Endodermal cell (in vitro differentiated cells): Measurements from ENCODE around the gene RPL13. TPM values are rescaled to one million over a fixed set of nuclear protein-coding genes. Genes with fewer than 3 reads are reported as not detected.
A peak's percentile ranks its signal among the peaks of the same experiment; 100 is the strongest.

Experiments used
- DNase-seq: peaks from one replicate; pipeline ENCODE4 v3.0.0-alpha.2; 2017
- H3K27ac ChIP-seq: 2 replicates; pipeline ENCODE4 v1.5.1; 2013; ENCODE audit warnings: mild to moderate bottlenecking, low read depth, low read length, moderate library complexity
- H3K27me3 ChIP-seq: 2 replicates; pipeline ENCODE4 v1.6.1; 2013; ENCODE audit warnings: mild to moderate bottlenecking, low read length, moderate library complexity; ENCODE audit not compliant: insufficient read depth, control insufficient read depth, poor library complexity, severe bottlenecking
- H3K36me3 ChIP-seq: 2 replicates; pipeline ENCODE4 v1.7.0; 2013; ENCODE audit warnings: mild to moderate bottlenecking, low read length, moderate library complexity; ENCODE audit not compliant: control insufficient read depth, insufficient read depth
- H3K4me1 ChIP-seq: one replicate; pipeline ENCODE4 v1.7.0; 2013; ENCODE audit warnings: low read length; ENCODE audit not compliant: control insufficient read depth, insufficient read depth
- H3K4me3 ChIP-seq: 2 replicates; pipeline ENCODE4 v1.5.1; 2013; ENCODE audit warnings: mild to moderate bottlenecking, low read length, moderate library complexity
- H3K9ac ChIP-seq: 2 replicates; pipeline ENCODE4 v1.6.1; 2013; ENCODE audit warnings: mild to moderate bottlenecking, low read length, moderate library complexity; ENCODE audit not compliant: poor library complexity, severe bottlenecking; ENCODE audit errors: extremely low read depth
- H3K9me3 ChIP-seq: 2 replicates; pipeline ENCODE4 v1.6.1; 2013; ENCODE audit warnings: mild to moderate bottlenecking, low read length, moderate library complexity; ENCODE audit not compliant: control insufficient read depth
- H3K27ac Mint-ChIP-seq: 2 replicates; pipeline ENCODE4 v1.8.0; 2020; ENCODE audit warnings: mixed read lengths
- H3K27me3 Mint-ChIP-seq: 2 replicates; pipeline ENCODE4 v1.8.0; 2021; ENCODE audit warnings: mild to moderate bottlenecking, mixed read lengths; ENCODE audit not compliant: insufficient read depth
- H3K36me3 Mint-ChIP-seq: 2 replicates; pipeline ENCODE4 v1.8.0; 2020; ENCODE audit warnings: low read depth, mixed read lengths
- H3K4me1 Mint-ChIP-seq: 2 replicates; pipeline ENCODE4 v1.8.0; 2020; ENCODE audit warnings: mixed read lengths
- H3K4me3 Mint-ChIP-seq: 2 replicates; pipeline ENCODE4 v1.8.0; 2020; ENCODE audit warnings: mild to moderate bottlenecking, moderate library complexity, mixed read lengths
- H3K9me3 Mint-ChIP-seq: 2 replicates; pipeline ENCODE4 v1.8.0; 2020; ENCODE audit warnings: mild to moderate bottlenecking, mixed read lengths
- WGBS, 2 experiments: methylation state at CpG; one replicate each; pipeline versions ENCODE4 v1.1.5 to v1.1.7; 2013; ENCODE audit warnings: missing lambda C conversion rate in 2 of 2, mixed read lengths in 1 of 2; ENCODE audit not compliant: insufficient coverage in 1 of 2, insufficient read length in 1 of 2; 5-methylcytosine and 5-hydroxymethylcytosine counted together
- total RNA-seq, 2 donors: library from RNA; stranded (reverse); fragmentation: NEBNext Ultra II Directional in 1 of 2; extraction: Animal tissue kit (Norgen Biotek cat#: 25700) in 1 of 2; gene quantifications; 2 replicates in 1 of 2; 3 replicates in 1 of 2; pipeline ENCODE4 v1.2.1, GENCODE V29; 2021
- TF ChIP-seq, protein P1 (sequence below): fragments of 200-600 bp; sonication (generic); conservative IDR thresholded peaks from 2 replicates; pipeline ENCODE4 v1.5.0; 2021; ENCODE audit warnings: antibody characterized with exemption, mild to moderate bottlenecking

Gene RPL13
- total RNA-seq, 2 donors from 2014 or later, result 1,911 to 2,019 TPM

DNA sequence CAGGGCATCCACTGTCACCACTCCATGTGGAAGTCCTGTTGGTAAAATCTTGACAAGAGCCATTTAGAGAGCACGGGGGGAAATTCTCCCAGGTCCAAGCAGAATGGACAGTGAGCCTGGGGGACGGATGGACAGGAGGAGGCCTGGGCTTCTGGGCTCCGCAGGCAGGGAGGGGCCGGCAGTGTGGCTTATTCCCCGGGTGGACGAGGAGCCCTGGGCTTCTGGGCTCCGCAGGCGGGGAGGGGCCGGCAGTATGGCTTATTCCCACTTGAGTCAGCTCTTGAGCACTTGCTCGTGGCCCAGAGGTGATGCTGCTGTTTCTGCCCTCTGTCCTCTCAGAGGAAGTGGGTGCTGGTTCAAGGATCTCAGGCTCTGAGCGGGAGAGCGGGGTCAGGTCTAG lies 22.2 kb upstream of the RPL13 start:
- no peak overlapping the region for H3K9ac ChIP-seq
- no peak overlapping the region for H3K4me3 Mint-ChIP-seq
- 92 to 96% methylated on average over 9 to 12 of the region's 12 CpGs for WGBS, 2 experiments

DNA sequence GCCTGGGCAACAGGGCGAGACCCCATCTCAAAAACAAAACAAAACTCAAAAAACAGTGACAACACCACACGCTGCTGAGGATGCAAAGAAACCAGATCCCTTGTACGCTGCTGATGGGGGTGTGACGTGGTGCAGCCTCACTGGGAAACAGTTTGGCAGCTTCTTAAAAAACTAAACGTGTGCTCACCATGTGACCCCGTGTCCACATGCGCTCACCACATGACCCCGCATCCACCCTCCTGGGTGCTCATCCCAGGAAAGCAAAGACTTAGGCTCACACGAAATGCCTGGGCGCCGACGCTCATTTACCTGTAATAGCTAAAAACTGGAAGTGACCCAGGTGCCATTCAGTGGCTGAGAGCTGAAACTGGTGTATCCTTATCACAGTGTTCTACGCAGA lies 19.9 kb upstream of the RPL13 start:
- TF ChIP-seq, protein P1, sequence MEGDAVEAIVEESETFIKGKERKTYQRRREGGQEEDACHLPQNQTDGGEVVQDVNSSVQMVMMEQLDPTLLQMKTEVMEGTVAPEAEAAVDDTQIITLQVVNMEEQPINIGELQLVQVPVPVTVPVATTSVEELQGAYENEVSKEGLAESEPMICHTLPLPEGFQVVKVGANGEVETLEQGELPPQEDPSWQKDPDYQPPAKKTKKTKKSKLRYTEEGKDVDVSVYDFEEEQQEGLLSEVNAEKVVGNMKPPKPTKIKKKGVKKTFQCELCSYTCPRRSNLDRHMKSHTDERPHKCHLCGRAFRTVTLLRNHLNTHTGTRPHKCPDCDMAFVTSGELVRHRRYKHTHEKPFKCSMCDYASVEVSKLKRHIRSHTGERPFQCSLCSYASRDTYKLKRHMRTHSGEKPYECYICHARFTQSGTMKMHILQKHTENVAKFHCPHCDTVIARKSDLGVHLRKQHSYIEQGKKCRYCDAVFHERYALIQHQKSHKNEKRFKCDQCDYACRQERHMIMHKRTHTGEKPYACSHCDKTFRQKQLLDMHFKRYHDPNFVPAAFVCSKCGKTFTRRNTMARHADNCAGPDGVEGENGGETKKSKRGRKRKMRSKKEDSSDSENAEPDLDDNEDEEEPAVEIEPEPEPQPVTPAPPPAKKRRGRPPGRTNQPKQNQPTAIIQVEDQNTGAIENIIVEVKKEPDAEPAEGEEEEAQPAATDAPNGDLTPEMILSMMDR, result no peak
- no peaks in the 10 kb centered on the region for H3K4me1 ChIP-seq
- no peak overlapping the region for H3K4me3 Mint-ChIP-seq
- H3K4me3 ChIP-seq, result no peak overlapping the region
- no peaks in the 10 kb centered on the region for H3K9me3 Mint-ChIP-seq
- H3K27ac ChIP-seq, result no peak overlapping the region
- no peaks in the 10 kb centered on the region for H3K4me1 Mint-ChIP-seq
- WGBS, 2 experiments, result 93 to 96% methylated on average over 13 of the region's 13 CpGs
- H3K27ac Mint-ChIP-seq, result peak overlapping the region; percentile 32
- no peak for DNase-seq
- no peaks in the 10 kb centered on the region for H3K27me3 ChIP-seq
- peaks cover 47% of the 10 kb centered on the region for H3K36me3 Mint-ChIP-seq
- H3K9me3 ChIP-seq, result no peaks in the 10 kb centered on the region
- no peak overlapping the region for H3K9ac ChIP-seq
- H3K36me3 ChIP-seq, result peaks cover 65% of the 10 kb centered on the region
- no peaks in the 10 kb centered on the region for H3K27me3 Mint-ChIP-seq

More for the DNA sequence above, 22.2 kb upstream of the RPL13 start:
- no peak overlapping the region for H3K27ac Mint-ChIP-seq
- Histone ChIP-seq H3K36me3 (peaks cover 68% of the 10 kb centered on the region), H3K4me3 (no peak overlapping the region), H3K9me3 (no peaks in the 10 kb centered on the region), H3K27me3 (no peaks in the 10 kb centered on the region), H3K27ac (no peak overlapping the region), H3K4me1 (no peaks in the 10 kb centered on the region)
- no peaks in the 10 kb centered on the region for H3K27me3 Mint-ChIP-seq
- no peak for DNase-seq
- TF ChIP-seq, protein P1, result no peak
- H3K9me3 Mint-ChIP-seq, result no peaks in the 10 kb centered on the region
- H3K36me3 Mint-ChIP-seq, result peaks cover 59% of the 10 kb centered on the region
- H3K4me1 Mint-ChIP-seq, result no peaks in the 10 kb centered on the region

DNA sequence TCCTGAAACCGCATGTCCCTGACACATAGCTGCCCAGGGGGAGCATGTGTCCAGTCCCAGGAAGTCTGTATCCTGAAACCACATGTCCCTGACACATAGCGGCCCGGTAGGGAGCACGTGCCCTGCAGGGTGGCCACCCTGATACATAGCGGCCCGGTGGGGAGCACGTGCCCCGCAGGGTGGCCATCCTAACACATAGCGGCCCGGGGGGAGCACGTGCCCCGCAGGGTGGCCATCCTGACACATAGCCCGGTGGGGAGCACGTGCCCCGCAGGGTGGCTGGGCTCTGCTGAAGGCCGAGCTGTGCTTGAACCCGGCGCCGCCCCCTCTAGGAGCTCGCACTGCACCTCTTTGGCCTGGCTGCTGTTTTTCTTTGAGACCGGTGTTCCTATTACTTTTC lies 18.7 kb upstream of the RPL13 start:
- Mint-ChIP-seq H3K27ac (no peak overlapping the region), H3K27me3 (no peaks in the 10 kb centered on the region), H3K4me3 (no peak overlapping the region), H3K4me1 (peaks cover 2% of the 10 kb centered on the region), H3K9me3 (no peaks in the 10 kb centered on the region), H3K36me3 (peaks cover 50% of the 10 kb centered on the region)
- Histone ChIP-seq H3K27me3 (no peaks in the 10 kb centered on the region), H3K9ac (no peak overlapping the region), H3K27ac (no peak overlapping the region), H3K4me1 (no peaks in the 10 kb centered on the region), H3K4me3 (no peak overlapping the region), H3K9me3 (no peaks in the 10 kb centered on the region), H3K36me3 (peaks cover 65% of the 10 kb centered on the region)
- no peak for DNase-seq
- 95 to 96% methylated on average over 21 of the region's 21 CpGs for WGBS, 2 experiments
- TF ChIP-seq, protein P1, result no peak
